HG03432 (cell line): ENCODE data around the gene PPT1.

Experiments used
- ATAC-seq: cut with Tn5 transposase; IDR thresholded peaks from one replicate; pipeline ENCODE4 v1.9.1; 2021; ENCODE audit warnings: mild to moderate bottlenecking, moderate library complexity; ENCODE audit not compliant: unreplicated experiment

The PPT1 gene

GRCh38 chr1:40096977-40097782 is at the start of gene PPT1:
TSS of gene PPT1 (minus strand) at chr1:40097252. CDS start at chr1:40097238, 14 bp downstream.
- ATAC-seq, result peak; percentile 94

DNA sequence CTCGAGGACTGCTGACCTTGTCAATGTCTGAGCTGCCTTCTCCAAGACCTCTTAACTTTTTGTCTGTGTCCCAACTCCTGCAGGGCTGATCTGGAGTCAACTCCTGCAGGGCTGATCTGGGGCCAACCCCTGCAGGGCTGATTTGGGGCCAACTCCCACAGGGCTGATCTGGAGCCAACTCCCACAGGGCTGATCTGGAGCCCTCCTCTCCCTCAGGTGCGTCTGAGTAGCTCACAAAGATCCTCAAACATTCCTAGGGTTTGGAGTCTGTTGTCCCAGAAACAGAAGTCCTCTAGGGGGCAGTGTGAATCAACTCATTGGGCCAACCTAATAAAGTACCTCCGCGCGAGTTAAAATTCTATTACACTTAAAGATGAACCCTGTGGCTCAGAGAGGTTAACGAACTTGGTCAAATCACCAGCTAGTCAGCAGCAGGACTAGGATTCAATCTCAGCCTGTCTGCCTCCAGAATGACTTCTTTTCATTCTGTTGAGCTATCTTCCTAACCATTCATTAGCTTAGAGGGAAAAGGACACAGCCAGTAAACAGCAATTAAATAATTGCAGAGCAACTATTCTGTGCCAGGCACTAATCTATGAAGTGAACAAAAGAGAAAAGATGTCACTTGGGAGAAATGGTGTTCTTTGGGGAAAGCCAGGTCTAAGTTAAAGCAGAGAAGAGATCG is 47.0 kb upstream of the PPT1 start:
- ATAC-seq, result no peak

DNA sequence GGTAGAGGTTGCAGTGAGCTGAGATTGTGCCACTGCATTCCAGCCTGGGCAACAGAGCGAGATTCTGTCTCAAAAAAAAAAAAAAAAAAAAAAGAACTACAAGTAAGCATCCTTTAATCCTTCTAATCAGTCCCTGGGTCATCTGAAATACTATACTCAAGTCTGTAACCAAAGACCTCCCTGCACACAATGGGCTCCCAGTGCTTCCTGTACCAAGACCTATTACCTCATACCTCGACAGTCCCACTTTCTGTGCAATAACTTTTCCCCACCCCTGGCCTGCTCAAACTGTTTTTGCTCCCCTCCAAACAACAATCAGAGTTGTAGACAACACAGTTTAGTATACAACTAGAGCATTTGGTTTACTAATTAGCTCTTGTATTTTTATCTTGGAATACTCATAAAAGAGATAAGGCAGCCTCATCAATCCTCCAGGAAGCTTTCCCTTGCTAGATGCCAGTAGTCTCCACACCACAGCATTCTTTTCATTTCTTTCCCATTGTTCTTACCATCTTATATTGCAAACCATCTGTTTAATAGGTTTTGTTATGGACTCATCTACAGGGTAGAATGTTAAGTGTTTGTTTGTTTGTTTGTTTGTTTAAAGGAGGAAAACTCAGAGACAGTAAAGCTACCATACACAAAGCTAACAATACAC is 45.0 kb upstream of the PPT1 start:
- ATAC-seq, result no peak

GRCh38 chr1:40140211-40140973 is 43.3 kb upstream of the PPT1 start:
- no peak for ATAC-seq

GRCh38 chr1:40133839-40134238 is 36.8 kb upstream of the PPT1 start:
- no peak for ATAC-seq

GRCh38 chr1:40133312-40133665 is 36.2 kb upstream of the PPT1 start:
- ATAC-seq, result no peak

GRCh38 chr1:40132383-40133311 is 35.6 kb upstream of the PPT1 start:
- no peak for ATAC-seq

GRCh38 chr1:40130892-40131291 is 33.8 kb upstream of the PPT1 start:
- no peak for ATAC-seq

DNA sequence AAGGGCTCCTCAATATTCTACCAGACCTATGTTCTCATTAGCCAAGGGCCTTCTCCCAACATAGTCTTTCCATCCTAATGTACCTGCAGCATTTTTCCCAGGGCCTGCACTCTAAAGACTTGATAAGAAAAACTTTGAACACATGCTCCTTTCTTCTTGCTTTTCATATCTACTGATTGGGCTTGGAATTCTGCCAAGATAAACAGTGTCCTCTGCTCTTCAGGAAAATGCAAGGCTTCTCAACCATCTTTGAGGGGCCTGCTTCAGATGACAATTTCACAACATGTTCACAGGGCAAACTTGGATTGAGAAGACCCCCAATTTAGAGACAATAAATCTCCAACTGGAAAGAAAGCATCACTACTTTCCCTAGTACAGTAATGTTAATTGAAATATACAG is 25.8 kb upstream of the PPT1 start:
- no peak for ATAC-seq

DNA sequence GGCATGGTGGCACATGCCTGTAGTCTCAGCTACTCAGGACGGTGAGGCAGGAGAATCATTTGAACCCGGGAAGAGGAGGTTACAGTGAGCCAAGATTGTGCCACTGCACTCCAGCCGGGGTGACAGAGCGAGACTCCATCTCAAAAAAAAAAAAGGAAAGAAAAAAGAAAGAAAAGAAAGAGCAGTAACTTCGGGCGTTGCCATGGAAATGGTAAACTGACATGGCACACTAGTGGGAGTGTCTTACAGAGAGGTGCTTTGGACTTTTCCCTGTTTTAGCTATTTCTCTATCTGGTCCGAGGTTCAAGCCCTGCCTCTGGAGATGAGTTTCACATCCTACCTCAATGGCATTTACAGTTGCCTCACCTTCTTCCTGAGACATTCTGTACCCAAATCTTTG is 23.1 kb upstream of the PPT1 start:
- ATAC-seq, result no peak

DNA sequence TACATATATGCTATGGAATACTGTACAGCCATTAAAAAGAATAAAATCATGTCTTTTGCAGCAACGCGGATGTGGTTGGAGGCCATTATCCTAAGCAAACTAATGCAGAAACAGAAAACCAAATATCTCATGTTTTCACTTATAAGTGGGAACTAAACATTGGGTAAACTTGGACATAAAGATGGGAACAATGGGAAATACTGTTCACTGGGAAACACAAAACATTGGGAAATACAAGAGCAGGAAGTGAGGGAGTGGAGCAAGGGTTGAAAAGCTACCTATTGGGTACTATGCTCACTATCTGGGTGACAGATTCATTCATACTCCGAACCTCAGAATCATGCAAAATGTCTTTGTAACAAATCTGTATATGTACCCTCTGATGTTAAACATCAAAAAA is 17.3 kb upstream of the PPT1 start:
- ATAC-seq, result no peak

DNA sequence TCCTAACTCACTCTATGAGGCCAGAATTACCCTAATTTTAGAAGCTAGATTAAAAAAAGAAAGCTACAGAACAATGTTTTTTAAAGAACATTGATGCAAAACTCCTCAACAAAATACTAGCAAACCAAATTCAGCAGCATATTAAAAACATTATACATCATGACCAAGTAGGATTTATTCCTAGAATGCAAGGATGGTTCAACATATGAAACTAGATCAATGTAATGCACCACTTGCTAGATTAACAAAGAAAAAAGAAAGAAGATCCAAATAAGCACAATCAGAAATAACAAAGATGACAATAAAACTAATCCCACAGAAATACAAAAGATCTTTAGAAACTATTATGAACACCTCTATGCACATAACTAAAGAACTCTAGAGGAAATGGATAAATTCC is 13.3 kb upstream of the PPT1 start:
- no peak for ATAC-seq

DNA sequence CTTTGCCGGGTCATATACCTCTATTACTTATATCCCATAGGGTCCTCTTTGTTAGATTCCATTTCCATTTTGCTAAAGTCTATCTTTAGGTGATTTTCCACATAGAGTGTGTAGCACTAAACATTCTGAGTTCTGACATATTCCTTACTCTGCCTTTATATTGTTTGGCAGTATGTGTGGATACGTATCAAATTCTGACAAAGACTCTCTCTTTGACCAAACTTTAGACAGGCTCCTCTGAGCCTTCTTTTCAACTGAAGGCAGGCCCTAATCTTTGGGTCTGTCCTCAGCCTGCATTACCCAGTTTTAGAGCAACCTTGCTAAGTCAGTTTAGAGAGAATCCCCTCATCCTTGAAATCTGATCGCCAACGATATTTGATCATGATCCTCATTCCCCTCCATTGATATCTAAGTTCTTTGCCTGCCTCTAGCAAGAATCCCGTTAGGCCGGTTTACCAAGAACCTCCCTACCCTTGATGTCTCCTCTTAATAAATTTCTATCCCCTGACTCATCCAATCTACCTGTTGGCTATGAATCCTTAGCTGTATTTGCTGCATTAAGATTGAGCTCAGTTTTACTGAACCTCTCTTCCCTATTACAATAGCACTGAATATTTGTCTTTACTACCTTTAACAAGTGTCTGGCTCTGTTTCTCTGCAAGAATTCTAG is 10.4 kb upstream of the PPT1 start:
- no peak for ATAC-seq

DNA sequence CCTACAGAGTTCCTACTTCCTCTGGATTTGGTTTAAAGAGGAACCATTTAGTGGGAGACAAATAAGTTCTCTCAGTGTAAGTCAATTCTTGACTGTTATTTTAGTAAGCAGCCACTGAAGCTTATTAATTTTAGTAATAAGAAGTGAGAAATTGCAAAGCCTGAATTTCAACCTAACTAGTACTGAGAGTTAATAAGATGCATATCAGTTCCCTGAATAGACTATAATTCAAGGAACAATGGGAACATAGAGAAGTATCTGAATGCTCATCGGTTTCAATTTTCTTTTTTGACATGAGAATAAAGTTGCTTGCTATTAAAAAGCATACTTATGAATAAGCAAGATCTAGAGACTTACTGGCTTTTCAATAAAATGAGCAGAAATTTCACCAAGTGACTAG is 8.0 kb upstream of the PPT1 start:
- ATAC-seq, result no peak

GRCh38 chr1:40102896-40103295 is 5.8 kb upstream of the PPT1 start:
- ATAC-seq, result no peak

- ATAC-seq, result no peak
Measured at GRCh38 chr1:40102038-40102437, 5.0 kb upstream of the PPT1 start.

DNA sequence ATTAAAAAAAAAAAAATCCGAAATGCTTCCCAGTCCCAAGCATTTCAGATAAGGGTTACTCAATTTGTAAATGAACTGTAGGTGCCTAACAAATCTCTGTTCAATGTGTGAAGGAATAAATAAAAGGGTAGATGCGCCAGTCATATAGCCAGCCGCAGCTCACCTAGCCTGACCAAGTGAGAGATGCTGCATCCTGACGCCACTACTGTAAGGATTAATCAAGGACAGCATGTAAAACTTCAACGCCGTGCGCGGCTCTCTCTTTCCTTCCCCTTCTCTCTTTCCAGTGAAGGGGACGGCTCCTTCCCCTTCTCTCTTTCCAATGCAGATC is 441 bp downstream of the PPT1 start:
- peak; percentile 27 for ATAC-seq

DNA sequence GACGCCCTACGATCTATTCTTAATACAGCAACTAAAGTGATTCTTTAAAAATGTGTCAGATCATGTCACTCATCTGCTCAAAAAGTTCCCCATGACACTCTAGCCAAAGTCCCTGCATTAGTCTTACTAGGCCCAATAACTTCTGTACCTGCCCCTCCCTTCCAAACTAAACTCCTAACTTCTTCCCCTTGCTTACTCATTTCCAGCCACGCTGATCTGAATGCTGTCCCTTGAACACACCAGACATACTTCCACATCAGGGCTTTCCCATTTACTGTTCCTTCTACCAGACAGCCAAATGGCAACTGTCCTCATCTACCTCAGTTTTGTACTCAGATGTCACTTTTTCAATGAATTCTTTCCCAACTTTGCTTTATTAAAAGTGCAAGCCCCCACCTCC is 1.2 kb downstream of the PPT1 start:
- no peak for ATAC-seq

GRCh38 chr1:40094466-40095110 is 2.5 kb downstream of the PPT1 start:
- ATAC-seq, result no peak
